ENCODE results near the gene BATF2.

DNA sequence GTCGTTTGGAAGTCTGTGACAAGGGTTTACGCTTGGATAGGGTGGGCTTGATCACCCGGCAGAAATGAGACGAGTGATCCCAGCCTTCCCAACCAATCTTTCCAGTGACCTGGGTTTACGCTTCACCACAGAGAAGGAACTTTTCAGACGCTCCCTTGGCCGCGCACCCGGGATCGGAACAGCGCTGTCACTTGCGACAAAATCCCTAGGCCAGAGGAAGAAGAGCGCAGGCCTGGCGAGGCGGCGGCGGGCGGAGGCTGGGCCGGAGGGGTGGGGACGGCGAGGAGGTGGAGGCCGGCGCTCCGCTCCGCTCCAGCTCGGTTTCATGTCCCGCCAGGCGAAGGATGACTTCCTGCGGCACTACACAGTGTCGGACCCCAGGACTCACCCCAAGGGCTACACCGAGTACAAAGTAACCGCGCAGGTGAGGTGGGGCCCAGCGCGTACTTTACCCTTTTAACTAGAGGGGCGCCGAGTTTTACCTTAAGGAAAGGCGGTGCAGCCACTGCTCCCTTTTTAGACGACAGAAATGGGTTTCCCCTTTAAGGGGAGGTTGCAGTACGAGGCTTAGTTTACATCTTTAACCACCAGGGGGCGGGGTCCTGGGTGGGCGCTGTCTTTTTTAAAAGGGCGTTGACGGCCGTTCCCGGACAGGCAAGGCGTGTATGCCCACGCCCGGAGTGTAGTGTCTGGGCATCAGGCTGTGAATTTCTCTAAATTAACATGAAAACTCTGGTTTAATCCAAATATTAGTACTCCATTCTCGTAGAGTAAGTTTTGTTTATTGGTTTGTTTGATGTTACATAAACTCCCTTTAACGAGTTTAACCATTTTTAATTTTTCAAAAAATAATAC, 30.7 kb upstream of the BATF2 start, which contains the start of gene SNX15:
- TF ChIP-seq POLR2A (IDR thresholded peaks at IDR 0.05) (peak; percentile 8 to 77), EP300 (IDR thresholded peaks at IDR 0.05) (peak; percentile 58 to 95)
- TF ChIP-seq, protein P1, sequence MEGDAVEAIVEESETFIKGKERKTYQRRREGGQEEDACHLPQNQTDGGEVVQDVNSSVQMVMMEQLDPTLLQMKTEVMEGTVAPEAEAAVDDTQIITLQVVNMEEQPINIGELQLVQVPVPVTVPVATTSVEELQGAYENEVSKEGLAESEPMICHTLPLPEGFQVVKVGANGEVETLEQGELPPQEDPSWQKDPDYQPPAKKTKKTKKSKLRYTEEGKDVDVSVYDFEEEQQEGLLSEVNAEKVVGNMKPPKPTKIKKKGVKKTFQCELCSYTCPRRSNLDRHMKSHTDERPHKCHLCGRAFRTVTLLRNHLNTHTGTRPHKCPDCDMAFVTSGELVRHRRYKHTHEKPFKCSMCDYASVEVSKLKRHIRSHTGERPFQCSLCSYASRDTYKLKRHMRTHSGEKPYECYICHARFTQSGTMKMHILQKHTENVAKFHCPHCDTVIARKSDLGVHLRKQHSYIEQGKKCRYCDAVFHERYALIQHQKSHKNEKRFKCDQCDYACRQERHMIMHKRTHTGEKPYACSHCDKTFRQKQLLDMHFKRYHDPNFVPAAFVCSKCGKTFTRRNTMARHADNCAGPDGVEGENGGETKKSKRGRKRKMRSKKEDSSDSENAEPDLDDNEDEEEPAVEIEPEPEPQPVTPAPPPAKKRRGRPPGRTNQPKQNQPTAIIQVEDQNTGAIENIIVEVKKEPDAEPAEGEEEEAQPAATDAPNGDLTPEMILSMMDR (IDR thresholded peaks at IDR 0.05): peak; percentile 77 to 90 (median 80)

All from tibial nerve (tissue), 4 donors.